Type B pancreatic cell (in vitro differentiated cells): ENCODE results near the gene CDK5RAP2. TPM values are rescaled to one million over a fixed set of nuclear protein-coding genes. Genes with fewer than 3 reads are reported as not detected.

Experiments
- DNase-seq: peaks from one replicate; pipeline ENCODE4 v3.0.0; 2021; ENCODE audit warnings: mixed read lengths; ENCODE audit not compliant: unreplicated experiment; ENCODE audit errors: extremely low spot score
- H3K27ac Mint-ChIP-seq: 2 replicates; pipeline ENCODE4 v1.8.0; 2021; ENCODE audit warnings: mild to moderate bottlenecking, mixed read lengths
- H3K27me3 Mint-ChIP-seq: 2 replicates; pipeline ENCODE4 v1.8.0; 2021; ENCODE audit warnings: mixed read lengths
- H3K36me3 Mint-ChIP-seq: 2 replicates; pipeline ENCODE4 v1.8.0; 2021; ENCODE audit warnings: mixed read lengths
- H3K4me1 Mint-ChIP-seq: one replicate; pipeline ENCODE4 v1.8.0; 2021; ENCODE audit warnings: mixed read lengths; ENCODE audit not compliant: unreplicated experiment
- H3K4me3 Mint-ChIP-seq: 2 replicates; pipeline ENCODE4 v1.8.0; 2021; ENCODE audit warnings: mild to moderate bottlenecking, mixed read lengths
- H3K9me3 Mint-ChIP-seq: 2 replicates; pipeline ENCODE4 v1.8.0; 2021; ENCODE audit warnings: mixed read lengths
- CTCF ChIP-seq: fragments of 200-600 bp; sonication (generic); conservative IDR thresholded peaks from 2 replicates; pipeline ENCODE4 v1.5.0; 2021; ENCODE audit warnings: antibody characterized with exemption, mild to moderate bottlenecking
- total RNA-seq: library from RNA; stranded (reverse); gene quantifications from 2 replicates; pipeline ENCODE4 v1.2.1, GENCODE V29; 2021; ENCODE audit warnings: low replicate concordance

Gene CDK5RAP2
- total RNA-seq, 1 donor from 2014 or later = 69.2 TPM

DNA sequence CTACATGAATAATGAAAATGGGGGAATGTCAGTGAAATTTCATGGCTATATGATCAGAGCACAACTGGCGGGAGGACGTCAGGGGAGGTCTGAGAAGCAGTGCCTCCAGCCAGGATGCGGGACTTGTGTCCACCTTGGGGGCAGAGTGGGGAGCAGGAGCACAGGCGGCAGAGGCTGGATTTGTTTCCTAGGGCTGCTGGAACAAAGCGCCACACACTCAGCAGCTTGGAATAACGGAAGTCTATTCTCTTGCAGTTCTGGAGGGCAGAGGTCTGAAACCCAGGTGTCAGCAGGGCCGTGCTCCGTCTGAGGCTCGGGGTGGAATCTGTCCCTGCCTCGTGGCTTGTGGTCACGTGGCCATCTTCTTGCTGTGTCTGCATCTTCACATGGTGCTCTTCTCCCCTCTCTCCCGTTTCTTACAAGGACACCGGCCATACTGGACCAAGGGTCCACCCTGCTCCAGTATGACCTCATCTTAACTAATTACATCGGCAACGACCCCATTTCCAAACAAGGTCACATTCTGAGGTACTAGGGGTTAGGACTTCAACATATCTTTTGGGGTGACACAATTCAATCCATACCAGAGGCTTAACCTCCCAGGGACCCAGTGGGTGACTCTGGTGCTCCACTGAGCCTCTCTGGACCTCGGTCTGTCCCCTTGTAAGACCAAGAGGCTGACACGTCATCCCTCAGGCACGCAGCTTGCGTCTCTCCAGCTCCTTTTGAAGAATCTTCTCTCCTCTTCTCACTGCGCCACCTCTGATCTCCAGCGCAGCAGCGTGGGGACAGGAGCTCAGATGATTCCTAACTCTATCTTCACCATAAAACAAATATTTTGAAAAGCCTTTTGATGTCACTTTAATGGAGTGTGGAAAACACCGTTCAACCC lies 202.5 kb downstream of the CDK5RAP2 start:
- Mint-ChIP-seq H3K27ac (no peak overlapping the region), H3K4me3 (no peak overlapping the region), H3K9me3 (peaks cover 9% of the 10 kb centered on the region), H3K27me3 (peaks cover 5% of the 10 kb centered on the region), H3K4me1 (no peaks in the 10 kb centered on the region), H3K36me3 (no peaks in the 10 kb centered on the region)
- DNase-seq = no peak
- no peak for TF ChIP-seq CTCF

GRCh38 chr9:120376101-120376500 lies 203.9 kb downstream of the CDK5RAP2 start:
- peaks cover 9% of the 10 kb centered on the region for H3K9me3 Mint-ChIP-seq
- no peak for TF ChIP-seq CTCF
- no peaks in the 10 kb centered on the region for H3K36me3 Mint-ChIP-seq
- no peak for DNase-seq
- no peak overlapping the region for H3K4me3 Mint-ChIP-seq
- H3K27ac Mint-ChIP-seq = no peak overlapping the region
- peaks cover 5% of the 10 kb centered on the region for H3K27me3 Mint-ChIP-seq
- H3K4me1 Mint-ChIP-seq = no peaks in the 10 kb centered on the region

DNA sequence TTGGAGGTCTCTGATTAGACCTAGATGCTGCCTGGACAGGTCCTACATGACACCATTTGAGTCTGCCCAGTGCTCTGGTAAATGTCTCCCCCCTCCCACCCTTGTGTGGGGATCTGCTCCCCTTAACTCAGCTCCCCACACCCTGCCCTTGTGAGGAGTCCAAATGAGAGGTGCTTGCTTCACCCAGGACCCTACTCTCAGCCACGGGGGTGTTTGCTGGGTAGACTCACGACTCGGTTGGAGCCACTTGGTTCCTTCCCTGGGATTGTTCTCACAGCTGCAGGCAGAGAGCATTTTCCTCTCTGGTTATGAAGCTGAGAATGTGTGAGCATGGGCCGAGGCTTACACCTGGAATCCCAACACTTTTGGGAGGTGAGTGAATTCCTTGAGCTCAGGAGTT lies 204.7 kb downstream of the CDK5RAP2 start:
- peaks cover 5% of the 10 kb centered on the region for H3K27me3 Mint-ChIP-seq
- H3K36me3 Mint-ChIP-seq = no peaks in the 10 kb centered on the region
- peaks cover 9% of the 10 kb centered on the region for H3K9me3 Mint-ChIP-seq
- TF ChIP-seq CTCF = no peak
- H3K4me1 Mint-ChIP-seq = no peaks in the 10 kb centered on the region
- DNase-seq = no peak
- H3K4me3 Mint-ChIP-seq = no peak overlapping the region
- no peak overlapping the region for H3K27ac Mint-ChIP-seq

DNA sequence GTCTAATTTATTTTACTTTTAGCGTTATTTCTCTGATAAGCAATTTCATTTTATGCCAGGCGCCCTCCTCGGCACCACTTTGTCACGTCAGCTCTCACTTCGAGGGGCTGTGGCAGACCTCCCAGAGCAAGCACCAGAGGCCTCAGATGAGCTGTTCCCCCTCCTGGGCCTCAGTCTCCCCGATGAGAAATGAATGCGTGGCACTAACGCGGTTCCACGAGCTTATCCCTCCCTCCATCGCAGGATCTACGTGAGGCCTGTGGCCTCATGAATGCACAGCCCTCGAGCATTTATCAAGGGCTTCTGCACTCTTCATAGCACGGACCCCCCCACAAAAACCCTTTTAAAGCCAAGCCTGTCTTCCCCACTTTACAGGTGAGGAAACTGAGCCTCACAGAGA lies 205.2 kb downstream of the CDK5RAP2 start:
- no peaks in the 10 kb centered on the region for H3K36me3 Mint-ChIP-seq

DNA sequence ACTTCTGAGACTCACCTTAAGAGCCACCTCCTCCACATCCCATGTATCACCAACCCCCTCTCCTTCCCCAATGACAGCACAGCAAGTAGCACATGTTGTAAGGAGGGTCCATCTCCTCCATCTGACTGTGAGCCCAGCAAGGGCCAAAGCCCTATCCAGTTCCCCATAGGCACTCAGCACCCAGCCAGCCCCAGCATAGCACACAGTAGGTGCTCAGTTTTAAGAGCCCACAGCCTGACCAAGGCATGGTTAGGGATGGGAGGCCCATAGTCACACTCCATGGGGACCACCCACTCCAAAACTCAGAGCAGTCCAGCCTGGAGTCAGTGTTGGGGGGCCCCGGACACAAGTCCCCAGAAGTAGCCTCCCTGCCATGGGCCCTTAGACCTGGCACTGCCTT lies 205.7 kb downstream of the CDK5RAP2 start:
- no peak for DNase-seq
- H3K9me3 Mint-ChIP-seq = peaks cover 9% of the 10 kb centered on the region
- H3K27ac Mint-ChIP-seq = no peak overlapping the region
- no peaks in the 10 kb centered on the region for H3K4me1 Mint-ChIP-seq
- no peak for TF ChIP-seq CTCF
- no peak overlapping the region for H3K4me3 Mint-ChIP-seq
- peaks cover 5% of the 10 kb centered on the region for H3K27me3 Mint-ChIP-seq
- H3K36me3 Mint-ChIP-seq = no peaks in the 10 kb centered on the region

More for the DNA sequence above, 205.2 kb downstream of the CDK5RAP2 start:
- Mint-ChIP-seq H3K27me3 (peaks cover 5% of the 10 kb centered on the region), H3K4me1 (no peaks in the 10 kb centered on the region), H3K4me3 (no peak overlapping the region), H3K27ac (no peak overlapping the region), H3K9me3 (peaks cover 9% of the 10 kb centered on the region)
- TF ChIP-seq CTCF = no peak
- DNase-seq = no peak
